Neuronal stem cell (in vitro differentiated cells): ENCODE data around the gene RNF214.

Source experiments
- DNase-seq: peaks from one replicate; pipeline ENCODE4 v3.0.0-alpha.2; 2013; ENCODE audit warnings: low spot score
- H2AFZ ChIP-seq: one replicate; pipeline ENCODE4 v1.6.1; 2013; ENCODE audit warnings: mild to moderate bottlenecking, low read length, inconsistent platforms
- H2AK5ac ChIP-seq: 2 replicates; pipeline ENCODE4 v1.6.1; 2013; ENCODE audit warnings: low read depth, mild to moderate bottlenecking, inconsistent platforms, low read length, moderate library complexity, mixed read lengths
- H2BK120ac ChIP-seq: 2 replicates; pipeline ENCODE4 v1.6.1; 2013; ENCODE audit warnings: low read depth, mild to moderate bottlenecking, inconsistent platforms, low read length, moderate library complexity, mixed read lengths
- H2BK12ac ChIP-seq: one replicate; pipeline ENCODE4 v1.6.1; 2013; ENCODE audit warnings: low read length, inconsistent platforms
- H2BK15ac ChIP-seq: 2 replicates; pipeline ENCODE4 v1.6.1; 2013; ENCODE audit warnings: mild to moderate bottlenecking, low read length, inconsistent platforms, mixed read lengths
- H2BK5ac ChIP-seq: one replicate; pipeline ENCODE4 v1.6.1; 2013; ENCODE audit warnings: inconsistent platforms, mild to moderate bottlenecking, low read length, moderate library complexity
- H3K14ac ChIP-seq: one replicate; pipeline ENCODE4 v1.6.1; 2013; ENCODE audit warnings: low read length, inconsistent platforms
- H3K18ac ChIP-seq: 2 replicates; pipeline ENCODE4 v1.6.1; 2013; ENCODE audit warnings: low read length, inconsistent platforms
- H3K23ac ChIP-seq: 2 replicates; pipeline ENCODE4 v1.6.1; 2013; ENCODE audit warnings: low read depth, mild to moderate bottlenecking, mixed read lengths, low read length, inconsistent platforms; ENCODE audit not compliant: poor library complexity
- H3K27ac ChIP-seq: replicated peaks from 3 replicates; pipeline ENCODE4 v1.5.1; 2013; ENCODE audit warnings: low read length, inconsistent platforms
- H3K27me3 ChIP-seq, 3 experiments: 2 replicates each; pipeline ENCODE4 v1.6.1; 2013; ENCODE audit warnings: low read length in 3 of 3, mild to moderate bottlenecking in 2 of 3, inconsistent platforms in 1 of 3, low read depth in 1 of 3, mixed read lengths in 1 of 3, moderate library complexity in 1 of 3; ENCODE audit not compliant: control insufficient read depth in 3 of 3, insufficient read depth in 3 of 3
- H3K36me3 ChIP-seq, 2 donors: replicated peaks in 1 of 2; 2 replicates each; pipeline ENCODE4 v1.6.1; 2013; ENCODE audit warnings: low read length in 2 of 2; ENCODE audit not compliant: control insufficient read depth in 2 of 2, insufficient read depth in 2 of 2
- H3K4ac ChIP-seq: 2 replicates; pipeline ENCODE4 v1.6.1; 2013; ENCODE audit warnings: inconsistent platforms, mild to moderate bottlenecking, low read length, moderate library complexity
- H3K4me1 ChIP-seq, 2 donors: 1 replicate in 1 of 2; 2 replicates in 1 of 2; pipeline ENCODE4 v1.6.1; 2013; ENCODE audit warnings: low read length in 2 of 2, low read depth in 1 of 2; ENCODE audit not compliant: control insufficient read depth in 2 of 2, insufficient read depth in 1 of 2
- H3K4me2 ChIP-seq: one replicate; pipeline ENCODE4 v1.6.1; 2013; ENCODE audit warnings: mild to moderate bottlenecking, low read length, inconsistent platforms; ENCODE audit not compliant: insufficient read depth, poor library complexity, severe bottlenecking
- H3K4me3 ChIP-seq, 2 donors: 2 replicates each; pipeline ENCODE4 v1.5.1; 2013; ENCODE audit warnings: low read length in 2 of 2, mild to moderate bottlenecking in 2 of 2, inconsistent platforms in 1 of 2, moderate library complexity in 1 of 2
- H3K79me1 ChIP-seq: one replicate; pipeline ENCODE4 v1.6.1; 2013; ENCODE audit warnings: low read depth, mild to moderate bottlenecking, inconsistent platforms, low read length, moderate library complexity
- H3K9ac ChIP-seq: one replicate; pipeline ENCODE4 v1.6.1; 2013; ENCODE audit warnings: mild to moderate bottlenecking, low read depth, low read length, inconsistent platforms; ENCODE audit not compliant: poor library complexity
- H3K9me3 ChIP-seq, 2 donors: replicated peaks in 1 of 2; 2 replicates each; pipeline versions ENCODE3 to v1.6.1; 2013; ENCODE audit warnings: low read length in 2 of 2, mild to moderate bottlenecking in 2 of 2, inconsistent platforms in 1 of 2, low read depth in 1 of 2, mixed read lengths in 1 of 2, moderate library complexity in 1 of 2; ENCODE audit not compliant: control insufficient read depth in 2 of 2, insufficient read depth in 1 of 2
- H4K8ac ChIP-seq: one replicate; pipeline ENCODE4 v1.6.1; 2013; ENCODE audit warnings: low read depth, mild to moderate bottlenecking, inconsistent platforms, low read length, moderate library complexity
- H4K91ac ChIP-seq: one replicate; pipeline ENCODE4 v1.6.1; 2013; ENCODE audit warnings: low read length, low read depth, mild to moderate bottlenecking, inconsistent platforms; ENCODE audit not compliant: poor library complexity
- WGBS, 2 donors: extraction: QIAGEN DNeasy Blood & Tissue Kit; methylation state at CpG; one replicate each; pipeline ENCODE4 v1.1.7; 2013; ENCODE audit warnings: missing lambda C conversion rate in 2 of 2, mixed read lengths in 1 of 2; ENCODE audit not compliant: insufficient read length in 2 of 2, insufficient replicate concordance in 1 of 2; ENCODE audit errors: extremely low coverage in 2 of 2; 5-methylcytosine and 5-hydroxymethylcytosine counted together

Gene RNF214

GRCh38 chr11:117313091-117313490 lies 80.6 kb downstream of the RNF214 start:
- H3K27ac ChIP-seq, result no peak overlapping the region
- no peak overlapping the region for H2BK5ac ChIP-seq
- no peak overlapping the region for H3K4ac ChIP-seq
- H3K27me3 ChIP-seq, result no peaks in the 10 kb centered on the region
- no peaks in the 10 kb centered on the region for H3K79me1 ChIP-seq
- H4K91ac ChIP-seq, result no peak overlapping the region
- WGBS, 2 donors, result no CpG with 5 or more reads among the region's 5 CpGs
- H3K4me2 ChIP-seq, result no peak overlapping the region
- no peak overlapping the region for H4K8ac ChIP-seq
- no peaks in the 10 kb centered on the region for H3K9me3 ChIP-seq
- H2BK120ac ChIP-seq, result no peak overlapping the region
- no peak overlapping the region for H2BK15ac ChIP-seq
- DNase-seq, result no peak
- H3K4me3 ChIP-seq, result no peak overlapping the region
- no peak overlapping the region for H2BK12ac ChIP-seq
- H3K18ac ChIP-seq, result no peak overlapping the region
- H2AFZ ChIP-seq, result no peak overlapping the region
- no peak overlapping the region for H2AK5ac ChIP-seq
- H3K4me1 ChIP-seq, result peaks cover 8 to 11% of the 10 kb centered on the region in 2 donors
- no peak overlapping the region for H3K9ac ChIP-seq
- no peaks in the 10 kb centered on the region for H3K36me3 ChIP-seq
- no peak overlapping the region for H3K23ac ChIP-seq
- H3K14ac ChIP-seq, result no peak overlapping the region

GRCh38 chr11:117313828-117314768 lies 81.6 kb downstream of the RNF214 start:
- Histone ChIP-seq H2BK120ac (no peak overlapping the region), H3K27me3 (no peaks in the 10 kb centered on the region), H3K18ac (no peak overlapping the region), H3K23ac (no peak overlapping the region), H3K4me1 (peaks cover 8 to 11% of the 10 kb centered on the region in 2 donors), H3K4me3 (peak overlapping the region; percentile 61), H2BK5ac (no peak overlapping the region), H2AFZ (peak overlapping the region; percentile 91), H4K8ac (no peak overlapping the region), H3K4me2 (no peak overlapping the region), H3K79me1 (no peaks in the 10 kb centered on the region), H3K14ac (peak overlapping the region; percentile 31), H3K9me3 (no peaks in the 10 kb centered on the region), H2AK5ac (peak overlapping the region; percentile 14), H4K91ac (no peak overlapping the region), H2BK15ac (no peak overlapping the region), H3K36me3 (no peaks in the 10 kb centered on the region), H3K4ac (peak overlapping the region; percentile 89), H3K27ac (no peak overlapping the region), H2BK12ac (no peak overlapping the region), H3K9ac (no peak overlapping the region)
- no CpG with 5 or more reads among the region's 14 CpGs for WGBS, 2 donors
- DNase-seq, result no peak

- Histone ChIP-seq H3K4me1 (peaks cover 8 to 11% of the 10 kb centered on the region in 2 donors), H3K27me3 (no peaks in the 10 kb centered on the region), H4K8ac (no peak overlapping the region), H3K9ac (no peak overlapping the region), H2BK5ac (no peak overlapping the region), H3K4ac (no peak overlapping the region), H3K36me3 (no peaks in the 10 kb centered on the region), H3K9me3 (no peaks in the 10 kb centered on the region), H3K23ac (no peak overlapping the region), H3K79me1 (no peaks in the 10 kb centered on the region), H3K14ac (no peak overlapping the region), H2AK5ac (peak overlapping the region; percentile 14), H2BK120ac (no peak overlapping the region), H3K18ac (no peak overlapping the region), H2AFZ (peak overlapping the region; percentile 91), H2BK12ac (no peak overlapping the region), H3K27ac (no peak overlapping the region), H3K4me3 (peak overlapping the region in 1 of 2 donors; percentile 61), H3K4me2 (peak overlapping the region; percentile 95), H4K91ac (no peak overlapping the region), H2BK15ac (no peak overlapping the region)
- no peak for DNase-seq
- no CpG with 5 or more reads among the region's 10 CpGs for WGBS, 2 donors
Measured at GRCh38 chr11:117314840-117315239, 82.4 kb downstream of the RNF214 start.
